ENCODE measurements around the gene COA7.

DNA sequence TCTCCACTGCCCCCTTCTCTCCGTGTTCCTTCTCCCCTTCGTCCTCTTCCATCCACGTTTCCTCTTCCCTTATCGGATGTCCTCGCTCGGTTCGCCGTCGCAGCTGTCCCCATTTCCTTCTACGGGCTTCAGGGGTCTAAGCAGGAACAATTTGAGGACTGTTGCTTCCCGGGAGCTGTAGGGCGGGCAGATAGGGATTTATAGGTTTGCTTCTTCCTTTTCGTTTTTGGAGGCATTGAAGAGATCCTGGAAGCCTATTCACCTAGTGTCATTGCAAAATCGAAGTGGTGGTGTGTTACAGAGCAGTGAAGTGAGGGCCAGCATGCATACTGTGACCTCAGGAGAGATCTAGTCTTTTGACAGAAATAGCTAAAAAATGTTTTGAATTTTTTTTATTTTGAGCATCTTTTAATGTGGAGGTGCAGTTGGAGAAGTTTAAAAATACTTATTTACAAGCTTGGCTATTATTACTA lies 29.0 kb upstream of the COA7 start:
- TF ChIP-seq, protein P1, sequence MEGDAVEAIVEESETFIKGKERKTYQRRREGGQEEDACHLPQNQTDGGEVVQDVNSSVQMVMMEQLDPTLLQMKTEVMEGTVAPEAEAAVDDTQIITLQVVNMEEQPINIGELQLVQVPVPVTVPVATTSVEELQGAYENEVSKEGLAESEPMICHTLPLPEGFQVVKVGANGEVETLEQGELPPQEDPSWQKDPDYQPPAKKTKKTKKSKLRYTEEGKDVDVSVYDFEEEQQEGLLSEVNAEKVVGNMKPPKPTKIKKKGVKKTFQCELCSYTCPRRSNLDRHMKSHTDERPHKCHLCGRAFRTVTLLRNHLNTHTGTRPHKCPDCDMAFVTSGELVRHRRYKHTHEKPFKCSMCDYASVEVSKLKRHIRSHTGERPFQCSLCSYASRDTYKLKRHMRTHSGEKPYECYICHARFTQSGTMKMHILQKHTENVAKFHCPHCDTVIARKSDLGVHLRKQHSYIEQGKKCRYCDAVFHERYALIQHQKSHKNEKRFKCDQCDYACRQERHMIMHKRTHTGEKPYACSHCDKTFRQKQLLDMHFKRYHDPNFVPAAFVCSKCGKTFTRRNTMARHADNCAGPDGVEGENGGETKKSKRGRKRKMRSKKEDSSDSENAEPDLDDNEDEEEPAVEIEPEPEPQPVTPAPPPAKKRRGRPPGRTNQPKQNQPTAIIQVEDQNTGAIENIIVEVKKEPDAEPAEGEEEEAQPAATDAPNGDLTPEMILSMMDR (IDR thresholded peaks at IDR 0.05; ENCODE audit: insufficient read depth, low read length, poor library complexity, severe bottlenecking): no peak
- TF ChIP-seq EZH2phosphoT487 (conservative IDR thresholded peaks at IDR 0.05; ENCODE audit: low read length): no peak

Measured in SU-DHL-6 (cell line).